ENCODE data around the gene CCN2.
"Not testable (repeated sequence)": the region's sequence is repeated elsewhere in the genome, so short reads cannot be mapped to it uniquely, and the experiment has no call there.

CCN2 gene

DNA sequence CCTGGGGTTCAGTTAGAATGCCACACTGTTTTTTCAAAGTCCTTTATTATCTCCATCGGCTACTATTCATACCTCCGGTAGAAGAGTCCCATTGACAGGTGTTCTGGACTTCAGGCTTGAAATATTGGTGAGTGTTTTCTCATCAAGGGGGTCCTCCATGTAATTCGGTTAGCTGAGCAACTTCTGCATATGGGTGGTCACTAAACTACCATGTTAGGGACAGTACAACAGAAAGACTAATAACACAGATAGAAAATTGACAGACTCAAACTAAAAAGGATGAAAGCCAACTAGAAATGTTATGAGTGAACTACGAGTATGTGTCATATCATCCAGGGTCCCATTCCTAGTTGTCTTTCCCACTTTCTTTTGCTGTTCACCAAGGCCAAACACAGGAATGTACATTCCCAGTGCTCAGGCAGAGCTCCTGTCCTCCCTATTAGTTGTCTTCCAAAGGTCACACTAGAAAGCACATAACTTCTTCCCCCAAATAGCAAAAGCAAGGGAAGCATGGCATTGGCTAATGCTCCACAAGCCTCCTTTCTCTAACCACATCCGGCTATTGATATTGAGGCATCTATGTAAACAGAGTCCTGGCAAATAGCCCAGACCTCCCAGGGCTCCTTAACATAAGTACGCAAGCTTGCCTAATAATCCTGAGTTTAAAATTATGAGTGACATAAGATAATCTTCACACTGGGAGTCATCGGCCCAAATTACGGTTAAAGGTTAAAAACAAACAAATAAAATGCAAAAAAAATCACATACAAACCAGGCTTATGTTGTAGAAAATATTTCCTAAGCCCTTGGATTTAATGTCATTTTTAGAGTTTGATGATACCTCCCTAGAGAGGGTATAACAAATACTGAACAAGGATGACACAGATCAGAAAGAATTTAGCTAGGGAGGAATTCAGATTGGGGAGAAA lies 13.2 kb downstream of the CCN2 start:
- DNase-seq (ENCODE audit: low read depth), result no peak

DNA sequence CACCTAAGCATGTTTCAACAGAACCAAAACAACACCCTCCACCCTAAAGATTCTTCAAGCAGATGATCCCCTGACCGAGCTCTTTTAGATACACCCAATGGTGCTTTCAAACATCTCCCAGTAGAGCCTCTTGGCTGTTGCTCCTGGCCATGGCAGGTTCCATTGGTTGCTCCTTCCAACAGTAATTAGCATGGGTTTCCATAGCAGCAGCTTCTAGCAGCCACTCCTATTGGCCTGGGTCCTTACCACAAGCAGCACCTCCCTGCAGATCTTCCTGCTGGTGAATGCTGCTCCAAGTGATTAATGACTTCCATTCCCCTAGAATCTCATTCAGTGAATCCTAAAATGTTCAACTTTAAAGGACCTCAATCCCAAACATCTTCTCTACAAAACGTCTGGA lies 13.9 kb downstream of the CCN2 start:
- DNase-seq (ENCODE audit: low read depth), result no peak

DNA sequence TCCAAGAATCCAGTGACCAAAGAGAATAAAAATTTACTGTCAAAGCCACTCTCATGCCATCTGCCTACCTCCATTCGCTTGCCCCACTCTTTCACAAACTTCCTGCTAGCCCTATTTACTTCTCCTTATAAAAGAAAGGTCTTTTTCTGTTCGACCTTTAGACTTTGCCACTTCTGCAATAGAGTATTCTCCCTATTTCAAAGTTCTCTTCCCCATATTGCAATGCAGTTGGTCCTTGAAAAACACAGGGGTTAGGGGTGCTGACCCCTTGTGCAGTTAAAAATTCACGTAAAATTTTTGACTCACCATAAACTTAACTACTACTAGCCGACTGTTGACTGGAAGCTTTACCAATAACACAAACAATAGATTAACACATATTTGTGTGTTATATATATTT lies 15.0 kb downstream of the CCN2 start:
- no peak for DNase-seq (ENCODE audit: low read depth)

DNA sequence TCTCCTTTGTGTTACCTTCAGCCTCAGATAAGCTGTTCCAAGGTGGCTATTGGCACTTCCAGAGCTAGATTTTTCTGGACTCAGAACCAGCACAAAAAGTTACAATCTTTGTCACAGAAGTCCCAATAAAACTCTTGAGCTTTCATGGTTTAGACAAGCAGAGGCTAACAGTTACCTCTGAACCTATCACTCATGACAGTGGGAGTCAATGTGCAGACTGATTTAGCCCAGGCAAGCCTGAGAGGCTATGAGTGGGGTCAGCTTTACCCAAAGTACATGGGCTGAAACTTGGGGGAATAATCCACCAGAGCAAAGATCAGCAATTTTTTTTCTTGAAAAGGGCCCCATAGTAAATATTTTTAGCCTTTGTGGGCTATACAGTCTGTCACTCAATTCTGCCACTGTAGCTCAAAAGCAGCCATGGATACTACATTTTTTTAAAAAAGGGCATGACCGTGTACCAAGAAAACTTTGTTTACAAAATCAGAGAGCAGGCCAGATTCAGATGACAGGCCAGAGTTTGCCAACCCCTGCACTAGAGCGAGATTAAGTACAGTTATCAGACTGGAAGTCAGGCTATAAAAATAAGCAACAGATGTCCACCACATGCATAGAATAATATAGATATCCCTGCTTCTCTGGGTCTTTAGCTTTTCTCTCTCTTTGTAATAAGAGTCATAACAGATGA lies 20.0 kb downstream of the CCN2 start:
- no peak for DNase-seq (ENCODE audit: low read depth)

DNA sequence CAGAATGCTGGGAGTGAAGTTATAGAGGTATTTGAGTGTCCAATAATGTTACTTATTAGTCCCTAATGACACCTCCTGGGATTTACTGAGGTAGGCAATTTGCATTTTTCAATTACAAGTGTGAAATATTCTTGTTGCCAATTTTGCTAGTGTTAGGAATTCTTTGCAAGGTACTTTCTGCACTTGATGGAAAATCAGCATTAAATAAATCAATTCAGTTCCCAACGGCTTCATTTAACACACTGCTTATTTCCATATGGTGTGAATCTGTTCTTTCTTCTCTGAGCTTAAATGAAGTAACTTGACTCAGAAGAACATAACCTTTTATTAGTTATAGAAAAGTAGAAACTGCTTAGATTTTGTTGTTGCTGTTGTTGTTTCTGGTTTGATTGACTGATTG lies 21.2 kb downstream of the CCN2 start:
- DNase-seq (ENCODE audit: low read depth), result no peak

DNA sequence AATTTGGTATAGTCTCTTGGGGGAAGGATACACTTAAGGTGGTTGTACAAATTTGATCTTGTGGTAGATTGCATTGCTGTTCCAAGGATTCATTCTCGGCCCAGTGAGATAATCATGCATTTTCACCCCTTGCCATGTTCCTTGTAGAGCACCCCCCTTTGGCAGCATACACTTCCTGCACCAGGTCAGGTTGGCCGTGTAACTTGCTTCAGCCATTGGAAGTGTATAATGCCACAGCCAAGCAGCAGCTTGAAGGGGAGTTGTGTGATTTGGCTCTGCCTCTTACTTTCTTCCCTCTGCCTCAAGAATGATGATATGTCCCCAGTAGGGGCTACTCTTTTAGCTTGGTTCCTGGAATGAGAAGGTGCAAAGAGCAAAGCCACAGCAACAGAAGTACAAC lies 21.9 kb downstream of the CCN2 start:
- no peak for DNase-seq (ENCODE audit: low read depth)

DNA sequence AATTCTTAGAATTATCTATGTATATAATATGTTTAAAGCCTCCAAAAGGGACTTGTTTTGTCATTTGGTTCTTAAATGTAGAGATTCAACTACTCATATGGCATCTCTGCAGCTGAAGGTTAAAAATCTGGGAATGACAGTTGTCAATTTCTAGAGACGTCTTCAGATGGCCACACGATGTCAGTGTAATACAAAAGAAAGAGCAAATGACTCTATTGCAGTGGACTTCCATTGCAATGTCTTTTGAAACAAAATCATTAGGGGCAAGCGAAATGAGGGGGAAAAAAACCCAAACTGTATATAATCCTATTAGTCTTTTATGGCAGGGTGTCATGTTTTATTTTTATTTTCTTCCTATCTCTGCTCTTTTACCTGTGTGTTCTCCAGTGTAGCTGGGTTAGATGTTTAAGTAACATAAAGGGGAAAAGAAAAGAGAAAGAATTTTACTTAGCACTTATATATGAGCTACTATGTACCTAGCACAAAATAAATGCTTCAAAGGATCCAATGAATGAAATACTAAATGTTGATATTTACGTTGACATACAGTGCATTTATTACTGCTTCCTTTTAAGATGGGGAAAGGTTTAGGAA lies 26.2 kb downstream of the CCN2 start:
- no peak for DNase-seq (ENCODE audit: low read depth)

DNA sequence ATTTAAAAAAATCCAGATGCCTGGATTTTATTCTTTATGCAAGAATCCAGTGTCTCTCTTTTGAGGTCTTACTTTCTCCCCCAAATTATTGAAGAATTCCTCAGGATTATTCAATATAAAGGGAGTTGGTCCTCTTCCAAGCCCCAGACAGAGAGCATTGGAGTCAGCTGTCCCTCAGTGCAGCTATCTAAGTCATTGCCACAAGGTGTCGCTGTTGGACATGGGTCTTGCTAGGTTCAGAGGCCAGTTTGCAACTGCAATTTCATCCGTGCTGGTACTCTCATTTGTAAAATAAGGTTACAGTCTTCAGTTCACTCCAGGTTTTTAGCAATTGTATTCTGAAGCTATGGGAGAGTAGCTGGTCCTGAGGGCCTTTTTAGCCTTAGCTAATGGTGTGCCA lies 27.8 kb downstream of the CCN2 start:
- DNase-seq (ENCODE audit: low read depth), result peak; percentile 23

DNA sequence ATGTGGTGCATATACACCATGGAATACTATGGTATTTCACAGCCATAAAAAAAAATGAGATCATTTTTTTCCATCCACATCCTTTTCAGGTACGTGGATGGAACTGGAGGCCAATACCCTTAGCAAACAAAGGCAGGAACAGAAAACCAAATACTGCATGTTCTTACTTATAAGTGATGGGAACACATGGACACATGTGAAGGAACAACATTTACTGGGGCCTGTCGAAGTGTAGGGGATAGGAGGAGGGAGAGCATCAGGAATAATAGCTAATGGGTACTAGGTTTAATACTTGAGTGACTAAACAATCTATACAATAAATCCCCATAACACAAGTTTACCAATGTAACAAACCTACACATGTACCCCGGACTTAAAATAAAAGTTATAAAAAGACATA lies 30.5 kb downstream of the CCN2 start:
- DNase-seq (ENCODE audit: low read depth), result no peak

DNA sequence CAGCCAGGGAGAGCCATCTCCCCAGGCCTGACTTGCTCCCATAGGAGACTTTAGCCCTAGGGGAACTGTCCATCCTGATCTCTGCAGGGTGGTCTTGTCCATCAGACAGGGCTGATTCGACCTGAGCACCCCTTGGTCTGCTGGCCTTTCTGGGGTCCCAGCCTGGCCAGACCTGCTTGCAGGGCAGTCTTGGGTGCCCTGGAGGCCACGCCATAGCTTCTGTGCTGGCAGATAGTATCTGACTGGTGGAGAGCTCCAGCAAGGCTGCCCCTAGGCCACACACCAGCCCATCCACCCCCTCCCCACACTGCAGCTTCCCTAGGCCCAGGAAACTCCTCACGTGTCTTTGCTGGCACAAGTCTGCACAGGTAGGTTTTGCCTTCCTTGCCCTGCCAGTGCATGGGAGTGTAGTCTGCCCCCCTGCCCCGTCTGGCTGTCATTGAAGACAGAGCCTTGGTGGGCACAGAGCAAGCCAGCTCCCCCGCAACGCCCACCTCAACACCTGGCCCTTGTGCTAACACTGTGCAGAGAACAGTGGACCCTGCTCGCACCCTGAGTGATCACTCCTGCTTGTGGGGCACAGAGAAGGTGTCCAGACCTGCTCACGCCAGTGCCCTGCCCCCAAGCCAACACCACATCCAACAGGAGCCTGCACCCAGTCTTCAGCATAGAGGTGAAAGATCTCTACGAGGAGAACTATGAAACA lies 32.4 kb downstream of the CCN2 start:
- no peak for DNase-seq (ENCODE audit: low read depth)

DNA sequence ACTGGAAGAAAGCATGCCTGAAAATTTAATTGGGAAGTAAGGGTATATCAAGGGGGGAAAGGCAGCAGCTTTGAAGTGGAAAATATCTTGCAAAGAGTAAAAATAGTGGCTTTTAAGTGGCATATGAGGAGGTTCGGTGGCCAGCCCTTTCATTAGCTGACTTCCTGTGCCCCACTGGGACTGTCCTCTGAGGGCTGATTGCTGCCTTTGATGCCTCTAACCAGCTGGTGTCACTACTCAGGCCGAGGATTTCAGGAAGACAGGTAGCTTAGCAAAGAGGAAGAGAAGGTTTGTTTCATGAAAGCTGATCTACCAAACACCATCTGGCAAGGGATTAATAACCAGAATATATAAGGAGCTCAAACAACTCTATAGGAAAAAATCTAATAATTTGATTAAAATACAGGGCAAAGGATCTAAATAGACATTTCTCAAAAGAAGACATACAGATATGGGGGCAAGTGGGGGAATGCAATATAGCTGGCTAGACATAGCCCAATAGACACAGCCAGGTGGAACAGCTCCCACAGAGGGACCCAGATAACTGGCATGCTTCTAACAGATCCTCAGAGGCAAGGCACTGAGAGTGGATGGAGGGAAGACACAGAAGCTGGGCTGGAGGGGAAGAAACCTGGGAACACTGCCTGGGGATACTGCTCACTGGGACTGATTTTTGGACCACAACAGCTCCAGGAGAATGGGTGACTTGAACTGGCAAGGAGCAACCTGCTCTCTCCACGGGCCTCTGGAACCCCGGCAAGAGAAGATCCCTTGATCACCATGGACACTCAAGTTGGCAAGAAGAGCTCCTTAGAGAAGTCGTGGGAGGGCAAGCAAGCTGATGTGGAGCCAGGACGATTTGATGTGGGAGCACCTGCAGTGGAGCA lies 33.2 kb downstream of the CCN2 start:
- no peak for DNase-seq (ENCODE audit: low read depth)

DNA sequence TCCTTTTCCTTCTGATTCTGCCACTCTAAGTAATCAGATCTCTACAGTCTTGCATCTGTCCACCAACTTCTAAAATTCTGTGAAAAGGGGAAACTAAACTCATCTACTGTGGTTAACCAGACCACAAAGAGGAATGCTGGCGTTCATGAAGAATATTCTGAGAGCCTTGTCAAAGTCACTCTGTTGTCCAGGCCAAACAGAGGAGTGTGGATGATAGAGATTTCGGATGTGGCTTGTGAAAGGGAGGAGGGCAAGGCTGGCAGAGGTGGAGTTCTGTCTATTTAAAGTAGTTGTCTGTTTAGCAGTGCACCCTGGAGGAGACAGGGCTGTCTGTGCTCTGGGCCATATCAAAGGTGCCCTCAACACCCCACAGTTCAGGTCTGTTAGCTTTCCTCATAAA lies 33.9 kb downstream of the CCN2 start:
- DNase-seq (ENCODE audit: low read depth), result no peak

DNA sequence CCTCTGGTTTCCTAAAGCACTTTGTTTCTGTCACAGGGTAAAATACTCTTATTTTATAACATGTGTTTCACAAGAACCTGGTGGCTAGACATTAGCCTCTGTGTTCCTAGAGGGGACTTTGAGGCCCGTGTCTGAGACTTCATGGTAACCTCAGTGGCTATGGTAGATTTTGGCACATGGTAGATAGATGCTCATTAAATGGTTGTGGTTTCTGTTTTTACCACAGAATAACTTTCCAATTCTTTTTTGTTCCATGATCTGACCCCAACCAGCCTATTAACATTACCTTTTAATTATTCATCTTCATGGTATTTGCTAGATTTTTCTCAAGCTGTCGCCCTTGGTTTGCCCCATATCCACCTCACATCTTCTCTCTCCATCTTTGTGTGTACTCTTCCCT lies 34.3 kb downstream of the CCN2 start:
- DNase-seq (ENCODE audit: low read depth), result no peak

DNA sequence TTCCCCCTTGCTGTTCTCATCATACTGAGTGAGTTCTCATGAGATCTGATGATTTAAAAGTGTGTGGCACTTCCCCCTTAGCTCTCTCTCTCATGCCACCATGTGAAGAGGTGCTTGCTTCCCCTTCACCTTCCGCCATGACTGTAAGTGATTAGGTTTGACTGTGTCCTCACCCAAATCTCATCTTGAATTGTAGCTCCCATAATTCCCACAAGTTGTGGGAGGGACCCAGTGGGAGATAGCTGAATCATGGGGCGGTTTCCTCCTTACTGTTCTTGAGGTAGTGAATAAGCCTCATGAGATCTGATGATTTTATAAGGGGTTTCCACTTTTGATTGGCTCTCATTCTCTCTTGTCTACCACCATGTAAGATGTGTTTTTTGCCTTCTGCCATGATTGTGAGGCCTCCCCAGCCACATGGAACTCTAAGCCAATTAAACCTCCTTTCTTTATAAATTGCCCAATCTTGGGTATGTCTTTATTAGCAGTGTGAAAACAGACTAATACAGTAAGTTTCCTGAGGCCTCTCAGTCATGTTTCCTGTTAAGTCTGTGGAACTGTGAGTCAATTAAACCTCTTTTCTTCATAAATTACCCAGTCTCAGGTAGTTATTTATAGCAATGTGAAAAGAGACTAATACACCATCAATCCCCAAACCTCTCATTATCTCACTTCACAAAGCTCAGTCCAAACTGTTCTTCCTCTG lies 34.9 kb downstream of the CCN2 start:
- not testable (repeated sequence) for DNase-seq (ENCODE audit: low read depth)

DNA sequence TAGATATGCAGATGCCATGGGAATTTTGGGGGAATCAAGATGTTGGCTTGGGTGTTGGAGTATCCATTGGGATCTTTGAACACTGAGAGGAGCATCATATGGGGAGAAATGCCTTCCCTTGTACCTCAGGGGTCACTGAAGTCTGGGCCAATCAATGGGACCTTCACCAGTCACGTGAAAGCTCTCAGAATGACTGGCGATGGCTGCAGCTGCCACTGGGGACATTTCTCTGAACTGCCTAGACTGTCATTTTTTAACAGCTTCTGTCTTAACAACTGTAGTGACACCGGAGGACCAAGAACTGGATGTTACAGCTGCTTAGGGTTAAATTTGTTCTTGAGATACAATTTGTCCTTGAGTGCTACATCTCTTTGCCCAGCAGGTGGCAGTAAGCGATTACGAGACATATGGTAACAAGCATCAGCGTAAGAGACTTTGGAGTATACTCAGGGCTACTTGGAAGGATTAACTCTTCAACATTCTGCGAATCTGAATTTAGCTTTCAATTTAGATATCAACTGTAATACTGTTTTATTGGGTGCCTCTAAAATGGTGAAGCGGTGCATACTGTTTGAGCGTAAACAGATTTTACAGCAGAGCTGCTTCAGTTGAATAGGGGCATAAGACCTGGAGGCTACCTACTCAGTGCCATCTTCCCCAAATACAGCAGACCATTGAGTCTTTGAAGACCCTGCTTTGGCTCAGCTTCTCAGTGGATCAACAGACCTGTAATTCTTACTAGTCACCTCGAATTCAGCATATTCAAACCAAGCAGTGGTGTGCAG lies 36.0 kb downstream of the CCN2 start:
- peak; percentile 27 for DNase-seq (ENCODE audit: low read depth)

DNA sequence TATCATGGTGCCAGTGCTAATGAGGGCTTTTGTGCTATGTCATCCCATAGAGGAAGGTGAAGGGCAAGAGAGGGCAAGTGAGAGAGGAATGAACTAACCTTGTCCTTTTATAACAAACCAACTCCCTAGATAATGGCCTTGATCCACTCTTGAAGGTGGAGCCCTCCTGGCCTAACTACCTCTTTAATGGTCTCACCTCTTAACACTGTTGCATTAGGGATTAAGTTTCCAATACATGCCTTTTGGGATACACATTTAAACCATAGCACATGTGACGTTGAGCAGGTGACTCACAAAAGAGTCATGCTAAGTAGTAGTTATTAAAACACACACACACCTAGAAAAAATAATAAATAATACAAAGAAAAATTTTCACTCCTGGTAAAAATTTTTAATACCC lies 36.9 kb downstream of the CCN2 start:
- no peak for DNase-seq (ENCODE audit: low read depth)

DNA sequence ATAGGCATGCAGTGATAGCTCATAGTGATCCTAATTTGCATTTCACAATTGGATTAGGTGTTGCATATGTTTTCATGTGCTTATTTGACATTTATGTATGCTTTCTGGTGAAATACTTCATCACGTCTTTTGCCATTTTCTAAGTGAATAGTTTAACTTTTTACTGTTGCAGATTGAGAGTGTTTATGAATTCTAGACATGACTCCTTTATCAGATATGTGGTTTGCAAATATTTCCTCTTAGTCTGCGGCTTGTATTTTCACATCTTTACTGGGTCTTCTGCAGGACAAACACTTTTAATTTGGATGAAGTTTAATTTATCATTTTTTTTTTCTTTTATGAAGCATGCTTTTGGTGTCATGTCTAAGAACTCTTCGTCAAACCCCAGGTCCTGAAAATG lies 39.2 kb downstream of the CCN2 start:
- DNase-seq (ENCODE audit: low read depth), result no peak

DNA sequence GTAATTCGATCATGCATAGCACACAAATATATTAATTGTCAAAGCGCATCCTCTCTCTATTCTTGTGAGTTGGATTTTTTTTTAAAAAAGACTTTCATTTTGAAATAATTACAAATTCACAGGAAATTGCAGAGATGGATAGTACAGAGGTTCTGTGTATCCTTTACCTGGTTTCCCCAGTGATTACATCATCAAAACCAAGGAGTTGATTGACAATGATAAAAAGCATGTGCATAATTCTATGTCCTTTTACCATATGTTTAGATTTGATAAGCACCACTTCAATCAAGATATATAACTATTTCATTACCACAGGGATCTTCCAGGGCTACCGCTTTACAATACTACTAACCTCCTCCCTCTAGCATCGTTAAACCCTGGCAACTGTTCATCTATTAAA lies 40.2 kb downstream of the CCN2 start:
- no peak for DNase-seq (ENCODE audit: low read depth)

DNA sequence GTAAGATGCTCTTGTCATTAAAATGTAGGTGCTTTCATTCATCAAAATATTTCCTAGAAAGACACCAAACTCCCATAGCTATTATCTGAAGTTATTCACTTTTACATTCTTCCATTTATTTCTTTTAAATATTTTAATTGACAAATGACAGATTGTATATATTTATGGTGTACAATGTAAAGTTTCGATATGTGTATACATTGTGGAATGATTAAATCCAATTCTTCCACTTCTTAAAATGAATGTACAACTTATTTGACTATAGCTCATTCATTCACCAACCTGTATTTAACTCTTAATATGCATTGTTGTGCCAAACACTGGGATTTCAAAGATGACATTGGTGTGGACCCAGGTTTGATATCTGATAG lies 41.0 kb downstream of the CCN2 start:
- DNase-seq (ENCODE audit: low read depth), result no peak
